NCI-H345 treated with DMSO at 0.1 percent for 48 hours (cell line): ENCODE results near the gene KRT73.

ENCODE experiments used
- DNase-seq: peaks from one replicate; lab custom pipeline; 2025; ENCODE audit not compliant: unreplicated experiment; lab: John Stamatoyannopoulos, UW

KRT73 gene

GRCh38 chr12:52646613-52647012, 28.3 kb upstream of the KRT73 start:
- no peak for DNase-seq

- no peak for DNase-seq
Observed at GRCh38 chr12:52645982-52646381, 27.6 kb upstream of the KRT73 start.

- DNase-seq, result no peak
Observed at GRCh38 chr12:52645120-52645761, 26.9 kb upstream of the KRT73 start.

GRCh38 chr12:52644078-52644415, 25.7 kb upstream of the KRT73 start:
- DNase-seq, result no peak

- no peak for DNase-seq
Observed at GRCh38 chr12:52643233-52644077, 25.1 kb upstream of the KRT73 start.

GRCh38 chr12:52641468-52641867, 23.1 kb upstream of the KRT73 start:
- no peak for DNase-seq

GRCh38 chr12:52637299-52637698, 18.9 kb upstream of the KRT73 start:
- DNase-seq, result no peak

- no peak for DNase-seq
Observed at GRCh38 chr12:52636592-52637258, 18.4 kb upstream of the KRT73 start.

GRCh38 chr12:52636189-52636588, 17.8 kb upstream of the KRT73 start:
- DNase-seq, result no peak

- no peak for DNase-seq
Observed at GRCh38 chr12:52634266-52635056, 16.1 kb upstream of the KRT73 start.

GRCh38 chr12:52633383-52633782, 15.0 kb upstream of the KRT73 start:
- no peak for DNase-seq

- no peak for DNase-seq
Observed at GRCh38 chr12:52632656-52633055, 14.3 kb upstream of the KRT73 start.

GRCh38 chr12:52631676-52632459, 13.5 kb upstream of the KRT73 start:
- DNase-seq, result no peak

- no peak for DNase-seq
Observed at GRCh38 chr12:52631264-52631663, 12.9 kb upstream of the KRT73 start.

- no peak for DNase-seq
Observed at GRCh38 chr12:52630599-52631200, 12.3 kb upstream of the KRT73 start.

- DNase-seq, result no peak
Observed at GRCh38 chr12:52630008-52630500, 11.7 kb upstream of the KRT73 start.

GRCh38 chr12:52629281-52630007, 11.1 kb upstream of the KRT73 start:
- no peak for DNase-seq

- no peak for DNase-seq
Observed at GRCh38 chr12:52628841-52629240, 10.5 kb upstream of the KRT73 start.

GRCh38 chr12:52628111-52628507, 9.8 kb upstream of the KRT73 start:
- DNase-seq, result no peak
